Panc1 (cell line): ENCODE results near the gene DAPK1.

ENCODE experiments used
- POLR2AphosphoS5 ChIP-seq: IDR thresholded peaks from 2 replicates; pipeline ENCODE4 v1.6.1; 2012; ENCODE audit warnings: mild to moderate bottlenecking, low read depth, low read length, moderate library complexity
- REST ChIP-seq, 2 experiments: IDR thresholded peaks; 2 replicates each; pipeline ENCODE4 v1.6.1; 2011 to 2012; ENCODE audit warnings: low read depth in 2 of 2, control low read depth in 1 of 2, low read length in 1 of 2, mild to moderate bottlenecking in 1 of 2, moderate library complexity in 1 of 2; ENCODE audit not compliant: insufficient read depth in 1 of 2
- TCF7L2 ChIP-seq: IDR thresholded peaks from 2 replicates; pipeline ENCODE4 v1.6.1; 2011; ENCODE audit warnings: mild to moderate bottlenecking, low read depth, low read length, inconsistent platforms
- TF ChIP-seq, protein P1 (sequence below): fragments of 450-650 bp; IDR thresholded peaks from 2 replicates; pipeline ENCODE4 v1.5.1; 2017; ENCODE audit warnings: mild to moderate bottlenecking

DNA sequence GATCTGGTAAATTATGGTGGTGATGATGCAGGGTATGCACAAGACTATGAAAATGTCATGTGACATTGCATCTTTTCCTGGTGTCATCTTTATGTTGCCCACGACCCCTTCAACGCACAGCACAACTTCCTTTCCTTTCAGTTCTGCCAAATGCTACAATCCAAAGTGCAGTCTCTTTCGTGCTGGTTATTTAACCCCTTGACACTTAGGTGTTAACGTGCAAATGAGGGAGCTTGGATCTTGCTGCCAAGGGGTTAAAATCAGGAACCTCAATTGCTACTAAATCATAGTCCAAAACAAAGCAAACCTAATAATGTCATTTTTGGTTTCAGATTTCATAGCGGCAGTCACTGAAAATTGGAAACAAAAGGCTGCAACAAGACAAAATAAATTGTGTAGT, 244.2 kb downstream of the DAPK1 start:
- TF ChIP-seq, protein P1, sequence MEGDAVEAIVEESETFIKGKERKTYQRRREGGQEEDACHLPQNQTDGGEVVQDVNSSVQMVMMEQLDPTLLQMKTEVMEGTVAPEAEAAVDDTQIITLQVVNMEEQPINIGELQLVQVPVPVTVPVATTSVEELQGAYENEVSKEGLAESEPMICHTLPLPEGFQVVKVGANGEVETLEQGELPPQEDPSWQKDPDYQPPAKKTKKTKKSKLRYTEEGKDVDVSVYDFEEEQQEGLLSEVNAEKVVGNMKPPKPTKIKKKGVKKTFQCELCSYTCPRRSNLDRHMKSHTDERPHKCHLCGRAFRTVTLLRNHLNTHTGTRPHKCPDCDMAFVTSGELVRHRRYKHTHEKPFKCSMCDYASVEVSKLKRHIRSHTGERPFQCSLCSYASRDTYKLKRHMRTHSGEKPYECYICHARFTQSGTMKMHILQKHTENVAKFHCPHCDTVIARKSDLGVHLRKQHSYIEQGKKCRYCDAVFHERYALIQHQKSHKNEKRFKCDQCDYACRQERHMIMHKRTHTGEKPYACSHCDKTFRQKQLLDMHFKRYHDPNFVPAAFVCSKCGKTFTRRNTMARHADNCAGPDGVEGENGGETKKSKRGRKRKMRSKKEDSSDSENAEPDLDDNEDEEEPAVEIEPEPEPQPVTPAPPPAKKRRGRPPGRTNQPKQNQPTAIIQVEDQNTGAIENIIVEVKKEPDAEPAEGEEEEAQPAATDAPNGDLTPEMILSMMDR: no peak
- TF ChIP-seq POLR2AphosphoS5 (no peak), TCF7L2 (no peak), REST (IDR thresholded peaks at IDR 0.05; ENCODE audit: insufficient read depth in 1 of 2, low read depth in 2 of 2, low read length in 1 of 2) (no peak)
